ENCODE data around the gene SNRPD3.
"Not testable (repeated sequence)": the region's sequence is repeated elsewhere in the genome, so short reads cannot be mapped to it uniquely, and the experiment has no call there.

The SNRPD3 gene

DNA sequence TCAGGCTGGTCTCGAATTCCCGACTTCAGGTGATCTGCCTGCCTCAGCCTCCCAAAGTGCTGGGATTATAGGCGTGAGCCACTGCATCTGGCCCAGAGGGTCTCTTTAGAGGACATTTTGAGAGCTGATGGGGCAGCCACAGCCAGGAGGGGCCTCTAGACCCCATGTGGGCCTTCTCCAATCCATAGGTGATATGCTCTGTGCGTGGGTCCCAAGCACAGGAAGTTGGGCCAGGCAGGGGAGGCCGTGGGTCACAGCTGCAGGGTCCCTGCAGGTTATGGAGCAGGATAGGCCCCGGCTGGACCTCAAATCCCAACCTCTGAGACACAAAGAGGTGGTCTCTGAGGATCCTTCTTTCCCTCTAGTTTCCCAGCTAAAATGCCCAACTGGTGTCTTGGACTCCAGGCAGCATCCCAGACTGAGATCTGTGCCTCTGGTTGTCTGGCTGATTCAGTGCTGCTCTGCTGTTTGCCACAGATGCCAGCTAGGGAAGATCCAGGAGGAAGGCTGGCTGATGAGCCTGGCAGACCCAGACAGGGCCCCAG lies 35.6 kb downstream of the SNRPD3 start:
- Histone ChIP-seq H3K27ac (no peak overlapping the region), H3K36me3 (replicated peaks) (no peaks in the 10 kb centered on the region), H3K27me3 (replicated peaks) (no peaks in the 10 kb centered on the region), H3K4me3 (ENCODE audit: low read depth, low read length) (no peak overlapping the region)
- no peak for DNase-seq
- in situ Hi-C loops (cut with HindIII; ENCODE audit: low pct_ligation_motif_present, low sequenced_read_pairs) = no loop called here
- TF ChIP-seq, protein P1, sequence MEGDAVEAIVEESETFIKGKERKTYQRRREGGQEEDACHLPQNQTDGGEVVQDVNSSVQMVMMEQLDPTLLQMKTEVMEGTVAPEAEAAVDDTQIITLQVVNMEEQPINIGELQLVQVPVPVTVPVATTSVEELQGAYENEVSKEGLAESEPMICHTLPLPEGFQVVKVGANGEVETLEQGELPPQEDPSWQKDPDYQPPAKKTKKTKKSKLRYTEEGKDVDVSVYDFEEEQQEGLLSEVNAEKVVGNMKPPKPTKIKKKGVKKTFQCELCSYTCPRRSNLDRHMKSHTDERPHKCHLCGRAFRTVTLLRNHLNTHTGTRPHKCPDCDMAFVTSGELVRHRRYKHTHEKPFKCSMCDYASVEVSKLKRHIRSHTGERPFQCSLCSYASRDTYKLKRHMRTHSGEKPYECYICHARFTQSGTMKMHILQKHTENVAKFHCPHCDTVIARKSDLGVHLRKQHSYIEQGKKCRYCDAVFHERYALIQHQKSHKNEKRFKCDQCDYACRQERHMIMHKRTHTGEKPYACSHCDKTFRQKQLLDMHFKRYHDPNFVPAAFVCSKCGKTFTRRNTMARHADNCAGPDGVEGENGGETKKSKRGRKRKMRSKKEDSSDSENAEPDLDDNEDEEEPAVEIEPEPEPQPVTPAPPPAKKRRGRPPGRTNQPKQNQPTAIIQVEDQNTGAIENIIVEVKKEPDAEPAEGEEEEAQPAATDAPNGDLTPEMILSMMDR (IDR thresholded peaks at IDR 0.05; ENCODE audit: low read depth, low read length, missing control alignments) = no peak

- Histone ChIP-seq H3K27me3 (replicated peaks) (no peaks in the 10 kb centered on the region), H3K4me3 (ENCODE audit: low read depth, low read length) (peak overlapping the region; percentile 63), H3K27ac (peak overlapping the region; percentile 9), H3K36me3 (replicated peaks) (no peaks in the 10 kb centered on the region)
- in situ Hi-C loops (cut with HindIII; ENCODE audit: low pct_ligation_motif_present, low sequenced_read_pairs) = no loop called here
- TF ChIP-seq, protein P1 (IDR thresholded peaks at IDR 0.05; ENCODE audit: low read depth, low read length, missing control alignments) = no peak
- no peak for DNase-seq
Measured at GRCh38 chr22:24592058-24592850, 36.5 kb downstream of the SNRPD3 start.

- peak within 1 kb of the TSS; percentile 33 for H3K27ac ChIP-seq
- peak within 1 kb of the TSS; percentile 63 for H3K4me3 ChIP-seq (ENCODE audit: low read depth, low read length)
- in situ Hi-C loops (cut with HindIII; ENCODE audit: low pct_ligation_motif_present, low sequenced_read_pairs) = no loop called here
- H3K27me3 ChIP-seq (replicated peaks) = no peaks in the 10 kb centered on the region
- TF ChIP-seq, protein P1 (IDR thresholded peaks at IDR 0.05; ENCODE audit: low read depth, low read length, missing control alignments) = no peak
- DNase-seq = peak; percentile 66
- no peaks in the 10 kb centered on the region for H3K36me3 ChIP-seq (replicated peaks)
Measured at GRCh38 chr22:24592851-24593558, 37.2 kb downstream of the SNRPD3 start, which contains the start of gene LRRC75B. TSS of gene LRRC75B (minus strand) at chr22:24593073. CDS start at chr22:24593039, 34 bp downstream.

- H3K27me3 ChIP-seq (replicated peaks); DNase-seq; in situ Hi-C loops (cut with HindIII; ENCODE audit: low pct_ligation_motif_present, low sequenced_read_pairs); H3K36me3 ChIP-seq (replicated peaks); H3K4me3 ChIP-seq (ENCODE audit: low read depth, low read length): not testable (repeated sequence)
- peak overlapping the region; percentile 33 for H3K27ac ChIP-seq
Measured at GRCh38 chr22:24593559-24593835, 37.7 kb downstream of the SNRPD3 start.

DNA sequence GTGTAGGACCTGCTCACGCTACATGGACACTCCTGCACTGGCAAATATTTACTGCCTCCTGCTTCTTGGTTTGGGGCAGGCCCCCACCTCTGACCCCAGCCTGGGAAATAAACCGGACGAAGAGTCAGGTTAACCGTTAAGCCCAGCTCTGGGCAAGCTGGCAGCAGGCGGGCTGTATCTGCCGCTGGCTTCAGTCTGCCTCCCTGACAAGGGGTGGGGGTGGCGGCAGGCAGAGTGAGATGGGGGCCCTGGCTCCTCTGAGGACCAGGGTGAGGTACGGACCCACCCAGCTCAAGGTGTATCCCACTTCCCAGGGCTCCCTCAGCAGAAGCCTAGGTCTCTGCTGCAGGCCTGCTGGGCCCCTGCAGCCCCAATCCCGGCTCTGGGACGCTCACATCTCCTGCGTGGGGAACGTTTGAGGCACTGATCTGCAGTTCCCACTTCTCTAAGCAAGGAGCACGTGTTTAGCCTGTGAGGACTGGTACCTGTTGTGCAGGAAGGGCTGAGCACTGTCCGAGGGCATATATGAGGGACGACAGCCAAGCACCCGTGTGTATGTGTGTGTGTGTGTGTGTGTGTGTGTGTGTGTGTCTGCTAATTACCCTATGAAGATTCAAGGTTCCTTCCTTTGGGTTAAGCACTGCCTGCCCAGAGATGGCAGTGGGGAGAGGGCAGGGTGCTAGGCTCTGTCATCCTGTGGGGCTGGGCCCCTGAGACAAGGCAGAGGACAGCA lies 38.2 kb downstream of the SNRPD3 start:
- in situ Hi-C loops (cut with HindIII; ENCODE audit: low pct_ligation_motif_present, low sequenced_read_pairs) = no loop called here
- H3K27ac ChIP-seq = no peak overlapping the region

More for the DNA sequence above, 38.2 kb downstream of the SNRPD3 start:
- Histone ChIP-seq H3K27me3 (replicated peaks) (no peaks in the 10 kb centered on the region), H3K4me3 (ENCODE audit: low read depth, low read length) (no peak overlapping the region), H3K36me3 (replicated peaks) (no peaks in the 10 kb centered on the region)
- TF ChIP-seq, protein P1 (IDR thresholded peaks at IDR 0.05; ENCODE audit: low read depth, low read length, missing control alignments) = no peak
- DNase-seq = no peak

Measured in brain microvascular endothelial cell (primary cell).